ENCODE measurements around the gene CMBL. TPM values are rescaled to one million over a fixed set of nuclear protein-coding genes. Genes with fewer than 3 reads are reported as not detected.
"Not testable (repeated sequence)": the region's sequence is repeated elsewhere in the genome, so short reads cannot be mapped to it uniquely, and the experiment has no call there.

The CMBL gene
- total RNA-seq, 1 donor from 2014 or later: 17.3 TPM

DNA sequence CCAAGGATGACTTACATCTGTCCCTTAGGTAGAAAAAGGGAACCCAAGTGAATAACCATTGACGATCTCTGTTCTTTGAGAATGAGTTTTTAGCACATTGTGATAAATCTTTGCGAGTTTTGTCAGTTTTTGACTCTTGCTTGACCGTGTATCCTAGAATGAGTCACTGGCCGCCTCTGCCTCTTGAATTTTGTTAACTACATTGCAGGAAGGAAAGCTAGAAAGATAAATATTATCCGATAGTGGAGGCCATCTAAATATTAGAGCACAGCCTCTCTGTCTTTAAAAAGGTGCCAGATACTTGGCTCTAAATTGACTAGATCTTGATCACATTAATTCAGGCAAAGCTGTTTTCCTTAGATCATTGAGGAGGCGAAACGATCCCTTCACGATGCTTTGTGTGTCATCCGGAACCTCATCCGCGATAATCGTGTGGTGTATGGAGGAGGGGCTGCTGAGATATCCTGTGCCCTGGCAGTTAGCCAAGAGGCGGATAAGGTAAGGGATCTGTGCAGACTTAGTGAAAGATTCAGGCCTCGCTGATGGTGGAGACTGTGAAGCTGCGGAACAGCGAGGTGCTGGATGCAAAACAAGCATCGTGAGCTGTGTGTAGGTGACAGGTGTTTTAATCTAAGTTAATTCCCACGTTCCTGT, 45.5 kb downstream of the CMBL start:
- DNase-seq (ENCODE audit: low spot score): peak; percentile 18

GRCh38 chr5:10261065-10261464, 46.6 kb downstream of the CMBL start:
- DNase-seq (ENCODE audit: low spot score): no peak

- no peak for DNase-seq (ENCODE audit: low spot score)
These were observed 47.8 kb downstream of the CMBL start for GRCh38 chr5:10259899-10260298.

DNA sequence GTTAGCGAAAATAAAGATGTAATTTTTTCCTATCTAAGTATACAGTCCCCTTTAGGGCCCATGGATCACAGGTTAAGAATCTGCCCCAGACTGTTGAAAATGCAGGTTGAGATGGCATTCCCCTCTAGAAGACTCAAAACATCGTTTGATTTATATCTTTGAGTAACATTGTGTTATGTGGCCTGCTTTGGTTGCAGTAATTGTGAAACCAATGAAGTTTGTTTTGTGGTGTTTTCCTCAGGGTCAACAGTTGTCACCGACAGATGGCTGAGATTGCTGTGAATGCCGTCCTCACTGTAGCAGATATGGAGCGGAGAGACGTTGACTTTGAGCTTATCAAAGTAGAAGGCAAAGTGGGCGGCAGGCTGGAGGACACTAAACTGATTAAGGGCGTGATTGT, 49.8 kb downstream of the CMBL start:
- no peak for DNase-seq (ENCODE audit: low spot score)

DNA sequence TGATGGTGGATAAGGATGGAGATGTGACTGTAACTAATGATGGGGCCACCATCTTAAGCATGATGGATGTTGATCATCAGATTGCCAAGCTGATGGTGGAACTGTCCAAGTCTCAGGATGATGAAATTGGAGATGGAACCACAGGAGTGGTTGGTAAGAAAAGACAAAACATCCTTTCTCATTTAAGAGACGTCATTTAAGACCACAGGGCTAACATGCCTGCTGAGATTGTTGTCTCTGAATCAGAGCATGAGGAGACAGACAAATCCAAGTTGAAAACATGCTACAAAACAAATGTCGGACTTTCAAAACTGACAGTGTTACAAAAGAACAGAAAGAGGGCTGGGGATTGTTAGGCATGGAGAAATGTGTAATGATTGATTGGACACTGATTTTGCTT, 53.0 kb downstream of the CMBL start:
- no peak for DNase-seq (ENCODE audit: low spot score)

GRCh38 chr5:10253390-10253789, 54.3 kb downstream of the CMBL start:
- DNase-seq (ENCODE audit: low spot score): no peak

- no peak for DNase-seq (ENCODE audit: low spot score)
These were observed 56.3 kb downstream of the CMBL start for GRCh38 chr5:10251405-10251804.

GRCh38 chr5:10250806-10251276, 56.9 kb downstream of the CMBL start:
- DNase-seq (ENCODE audit: low spot score): no peak

GRCh38 chr5:10249948-10250805, 57.5 kb downstream of the CMBL start, which contains the start of gene CCT5:
TSS of gene CCT5 (plus strand) at chr5:10250280. CDS start at chr5:10250341, 61 bp downstream.
- peak; percentile 96 for DNase-seq (ENCODE audit: low spot score)

DNA sequence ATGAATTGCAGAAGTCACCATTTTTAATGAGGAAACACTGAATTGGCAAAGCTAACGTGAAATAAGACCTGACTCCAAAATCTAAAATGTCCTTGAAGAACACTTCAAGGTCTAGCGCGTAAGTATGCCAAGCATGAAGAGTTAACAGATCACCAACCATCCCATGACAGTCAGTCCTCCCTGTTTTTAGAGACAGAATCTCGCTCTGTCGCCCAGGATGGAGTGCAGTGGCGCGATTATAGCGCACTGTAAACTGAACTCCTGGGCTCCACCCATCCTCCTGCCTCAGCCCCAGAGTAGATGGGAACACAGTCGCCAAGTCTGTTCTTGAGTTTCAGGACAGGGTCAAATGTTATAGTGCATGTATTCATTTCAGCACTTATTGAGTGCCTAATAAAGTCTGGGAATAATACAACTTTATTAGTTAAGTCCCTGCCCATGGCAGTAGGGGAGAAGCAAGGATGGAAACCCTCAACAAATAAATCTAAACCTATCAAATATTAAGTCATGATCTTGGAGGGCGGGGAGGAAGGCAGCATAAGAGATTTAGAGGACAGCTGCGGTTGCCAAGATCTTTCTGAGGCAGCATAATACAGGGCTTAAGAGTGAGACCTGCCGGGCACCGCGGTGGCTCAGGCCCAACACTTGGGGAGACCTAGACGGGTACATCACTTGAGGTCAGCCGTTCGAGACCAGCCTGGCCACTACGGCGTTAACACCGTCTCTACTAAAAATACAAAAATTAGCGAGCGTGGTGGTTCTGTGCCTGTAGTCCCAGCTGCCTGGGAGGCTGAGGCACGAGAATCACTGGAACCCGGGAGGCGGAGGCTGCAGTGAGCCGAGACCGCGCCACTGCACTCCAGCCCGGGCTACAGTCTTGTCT, 59.1 kb downstream of the CMBL start:
- no peak for DNase-seq (ENCODE audit: low spot score)

- DNase-seq (ENCODE audit: low spot score): not testable (repeated sequence)
These were observed 60.5 kb downstream of the CMBL start for GRCh38 chr5:10247217-10247616.

- DNase-seq (ENCODE audit: low spot score): no peak
These were observed 60.9 kb downstream of the CMBL start for GRCh38 chr5:10246761-10247160.

DNA sequence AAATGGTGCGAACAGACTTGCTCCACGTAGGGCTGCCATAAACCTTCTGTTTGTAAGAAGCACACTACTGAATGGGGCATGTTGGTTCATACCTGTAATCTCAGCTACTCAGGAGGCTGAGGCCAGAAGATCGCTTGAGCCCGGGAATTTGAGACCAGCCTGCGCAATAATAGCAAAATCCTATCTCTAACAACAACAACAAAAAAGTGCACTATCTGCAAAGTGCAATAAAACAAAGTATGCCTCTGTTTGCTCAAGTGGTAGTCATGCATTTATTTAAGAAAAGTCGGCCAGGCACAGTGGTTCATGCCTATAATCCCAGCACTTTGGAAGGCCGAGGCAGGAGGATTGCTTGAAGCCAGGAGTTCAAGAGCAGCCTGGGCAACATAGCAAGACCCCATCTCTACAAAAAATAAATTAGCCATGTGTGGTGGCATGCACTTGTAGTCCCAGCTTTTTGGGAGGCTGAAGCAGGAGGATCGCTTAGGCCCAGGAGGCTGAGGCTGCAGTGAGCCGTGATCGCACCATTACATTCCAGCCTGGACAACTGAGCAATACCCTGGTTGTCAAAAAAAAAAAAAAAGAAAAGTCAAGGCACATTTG, 63.3 kb downstream of the CMBL start:
- no peak for DNase-seq (ENCODE audit: low spot score)

- DNase-seq (ENCODE audit: low spot score): no peak
These were observed 64.0 kb downstream of the CMBL start for GRCh38 chr5:10243660-10244240.

GRCh38 chr5:10235350-10235749, 72.4 kb downstream of the CMBL start:
- no peak for DNase-seq (ENCODE audit: low spot score)

- DNase-seq (ENCODE audit: low spot score): no peak
These were observed 74.2 kb downstream of the CMBL start for GRCh38 chr5:10233505-10233904.

DNA sequence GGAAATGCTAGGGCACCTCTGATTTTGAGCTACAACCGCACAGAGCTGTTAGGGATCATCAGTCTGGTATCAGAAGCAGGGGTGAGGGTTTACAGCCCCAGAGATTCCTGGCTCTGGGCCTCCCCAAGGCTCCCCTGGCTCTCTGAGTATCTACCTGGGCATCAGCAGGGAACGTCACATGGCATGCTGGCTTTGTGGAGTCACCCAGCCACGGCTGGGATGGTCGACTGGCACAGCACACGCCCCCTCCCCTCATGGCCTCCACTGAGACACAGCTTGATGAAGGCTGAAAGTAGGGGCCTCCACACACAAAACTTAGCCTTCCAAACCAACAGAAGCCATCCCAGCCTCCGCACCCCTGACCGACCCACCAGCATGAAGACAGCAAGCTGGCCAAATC, 74.7 kb downstream of the CMBL start:
- DNase-seq (ENCODE audit: low spot score): no peak

DNA sequence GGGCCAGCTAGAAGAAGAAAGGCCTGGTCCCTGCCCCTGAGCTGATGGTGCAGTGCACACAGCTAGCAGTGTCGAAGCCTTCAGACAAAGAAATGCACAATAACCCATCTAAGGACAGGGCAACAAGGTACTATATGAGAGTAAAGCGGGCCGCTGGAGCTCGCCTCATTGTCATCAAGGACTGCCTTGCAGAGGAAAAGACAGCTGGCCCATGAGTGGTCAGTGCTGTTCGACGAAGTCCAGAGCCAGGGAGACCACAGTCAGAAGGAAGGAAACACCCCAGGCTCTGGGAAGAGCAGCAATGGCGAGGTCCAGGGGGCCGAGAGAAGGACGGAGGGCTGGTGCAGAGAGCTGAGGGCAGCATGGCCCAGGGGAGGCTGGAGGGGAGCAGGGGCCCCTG, 75.3 kb downstream of the CMBL start:
- no peak for DNase-seq (ENCODE audit: low spot score)

DNA sequence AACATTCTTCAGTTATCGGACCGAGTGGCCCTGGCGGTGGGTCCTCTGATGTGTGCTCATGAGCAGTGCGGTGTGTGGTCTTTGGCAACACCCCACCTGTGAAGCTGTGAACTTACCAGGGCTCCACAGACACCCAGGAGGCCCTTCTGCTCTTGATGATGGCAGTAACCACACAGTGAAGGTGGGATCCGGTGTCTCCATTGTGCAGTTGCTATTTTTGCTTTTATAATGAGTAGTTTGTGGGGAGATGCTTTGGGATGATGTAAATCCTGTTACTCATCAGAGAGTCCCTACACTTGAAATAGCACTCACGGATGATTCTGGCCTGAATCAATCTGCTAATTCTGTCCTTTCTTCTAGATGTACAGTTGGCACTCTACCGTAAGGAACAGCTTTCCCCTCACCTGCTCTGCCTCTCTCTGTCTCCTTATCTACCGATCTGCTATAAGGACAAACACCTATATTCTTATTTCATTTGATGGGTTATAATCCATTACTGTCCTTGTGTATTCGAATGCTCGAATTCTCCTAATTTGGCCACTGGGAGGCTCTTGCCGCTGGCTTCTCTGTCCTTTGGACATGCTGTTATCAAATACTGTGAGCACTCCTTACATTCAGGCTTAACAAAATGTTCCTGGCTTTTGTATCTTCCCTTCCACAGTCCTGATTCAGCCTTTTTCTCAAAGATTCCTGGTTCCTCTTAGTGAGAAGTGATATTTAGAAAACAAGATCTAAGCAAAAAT, 78.2 kb downstream of the CMBL start:
- DNase-seq (ENCODE audit: low spot score): no peak

- DNase-seq (ENCODE audit: low spot score): no peak
These were observed 79.4 kb downstream of the CMBL start for GRCh38 chr5:10228288-10228687.
